ENCODE results near the gene PCNX2.

DNA sequence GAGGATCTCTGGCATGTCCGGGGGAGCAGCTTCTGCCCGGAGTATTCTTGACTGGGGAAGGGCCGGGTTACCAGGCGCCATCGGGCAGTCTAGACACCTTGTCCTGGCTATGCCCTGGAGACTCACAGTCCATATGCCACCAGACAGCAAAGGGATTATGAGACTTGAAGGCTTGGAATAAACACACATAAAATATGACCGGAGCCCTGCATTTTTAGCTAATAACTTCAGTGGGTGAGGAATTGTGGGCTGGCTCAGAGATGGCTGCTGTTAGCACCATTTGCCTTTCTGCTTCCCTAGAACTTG is 329.7 kb downstream of the PCNX2 start:
- TF ChIP-seq POLR2A (IDR thresholded peaks at IDR 0.05), result no peak
- TF ChIP-seq, protein P1, sequence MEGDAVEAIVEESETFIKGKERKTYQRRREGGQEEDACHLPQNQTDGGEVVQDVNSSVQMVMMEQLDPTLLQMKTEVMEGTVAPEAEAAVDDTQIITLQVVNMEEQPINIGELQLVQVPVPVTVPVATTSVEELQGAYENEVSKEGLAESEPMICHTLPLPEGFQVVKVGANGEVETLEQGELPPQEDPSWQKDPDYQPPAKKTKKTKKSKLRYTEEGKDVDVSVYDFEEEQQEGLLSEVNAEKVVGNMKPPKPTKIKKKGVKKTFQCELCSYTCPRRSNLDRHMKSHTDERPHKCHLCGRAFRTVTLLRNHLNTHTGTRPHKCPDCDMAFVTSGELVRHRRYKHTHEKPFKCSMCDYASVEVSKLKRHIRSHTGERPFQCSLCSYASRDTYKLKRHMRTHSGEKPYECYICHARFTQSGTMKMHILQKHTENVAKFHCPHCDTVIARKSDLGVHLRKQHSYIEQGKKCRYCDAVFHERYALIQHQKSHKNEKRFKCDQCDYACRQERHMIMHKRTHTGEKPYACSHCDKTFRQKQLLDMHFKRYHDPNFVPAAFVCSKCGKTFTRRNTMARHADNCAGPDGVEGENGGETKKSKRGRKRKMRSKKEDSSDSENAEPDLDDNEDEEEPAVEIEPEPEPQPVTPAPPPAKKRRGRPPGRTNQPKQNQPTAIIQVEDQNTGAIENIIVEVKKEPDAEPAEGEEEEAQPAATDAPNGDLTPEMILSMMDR (IDR thresholded peaks at IDR 0.05), result no peak

Measured in stomach (tissue), 4 donors.